ENCODE results near the gene KANSL1L.

Gene KANSL1L

DNA sequence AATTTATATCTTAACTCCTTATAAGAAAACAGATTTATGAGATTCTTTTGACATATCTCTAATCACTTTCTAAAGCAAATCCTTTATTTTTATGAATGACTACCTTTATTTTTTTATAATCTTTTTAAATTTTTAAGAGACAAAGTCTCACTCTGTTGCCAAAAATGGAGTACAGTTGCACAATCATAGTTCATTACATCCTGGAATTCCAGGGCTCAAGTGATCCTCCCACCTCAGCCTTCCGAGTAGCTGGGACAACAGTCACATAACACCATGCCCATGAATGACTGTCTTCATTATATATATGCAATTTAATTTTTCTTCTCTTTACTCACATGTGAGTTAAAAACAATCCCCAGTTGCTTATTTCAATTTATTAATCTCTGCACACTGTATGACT, 32.3 kb upstream of the KANSL1L start:
- H3K4me2 ChIP-seq: no peak overlapping the region
- H2AFZ ChIP-seq (ENCODE audit: low read depth): no peak overlapping the region
- no peaks in the 10 kb centered on the region for H3K27me3 ChIP-seq (ENCODE audit: insufficient read depth, low read depth)
- H3K9ac ChIP-seq: no peak overlapping the region
- no peaks in the 10 kb centered on the region for H3K36me3 ChIP-seq (ENCODE audit: insufficient read depth)
- H3K4me1 ChIP-seq (ENCODE audit: low read depth, poor library complexity, severe bottlenecking): no peaks in the 10 kb centered on the region
- H3K4me3 ChIP-seq (IDR thresholded peaks at IDR 0.05; ENCODE audit: insufficient read depth, low read depth, low read length): no peak overlapping the region
- no peak overlapping the region for H3K27ac ChIP-seq
- no peaks in the 10 kb centered on the region for H4K20me1 ChIP-seq (ENCODE audit: insufficient read depth)
- H3K79me2 ChIP-seq (ENCODE audit: insufficient read depth, low read depth): no peaks in the 10 kb centered on the region
- no peak for TF ChIP-seq CTCF (conservative IDR thresholded peaks at IDR 0.05; ENCODE audit: low read depth, low read length)

- Histone ChIP-seq H3K9ac (no peak overlapping the region), H3K27ac (no peak overlapping the region), H2AFZ (ENCODE audit: low read depth) (no peak overlapping the region), H3K4me1 (ENCODE audit: low read depth, poor library complexity, severe bottlenecking) (no peaks in the 10 kb centered on the region), H4K20me1 (ENCODE audit: insufficient read depth) (no peaks in the 10 kb centered on the region), H3K4me3 (IDR thresholded peaks at IDR 0.05; ENCODE audit: insufficient read depth, low read depth, low read length) (no peak overlapping the region), H3K79me2 (ENCODE audit: insufficient read depth, low read depth) (no peaks in the 10 kb centered on the region), H3K4me2 (no peak overlapping the region), H3K36me3 (ENCODE audit: insufficient read depth) (no peaks in the 10 kb centered on the region), H3K27me3 (ENCODE audit: insufficient read depth, low read depth) (no peaks in the 10 kb centered on the region)
- no peak for TF ChIP-seq CTCF (conservative IDR thresholded peaks at IDR 0.05; ENCODE audit: low read depth, low read length)
Measured at GRCh38 chr2:210203147-210203546, 31.9 kb upstream of the KANSL1L start.

DNA sequence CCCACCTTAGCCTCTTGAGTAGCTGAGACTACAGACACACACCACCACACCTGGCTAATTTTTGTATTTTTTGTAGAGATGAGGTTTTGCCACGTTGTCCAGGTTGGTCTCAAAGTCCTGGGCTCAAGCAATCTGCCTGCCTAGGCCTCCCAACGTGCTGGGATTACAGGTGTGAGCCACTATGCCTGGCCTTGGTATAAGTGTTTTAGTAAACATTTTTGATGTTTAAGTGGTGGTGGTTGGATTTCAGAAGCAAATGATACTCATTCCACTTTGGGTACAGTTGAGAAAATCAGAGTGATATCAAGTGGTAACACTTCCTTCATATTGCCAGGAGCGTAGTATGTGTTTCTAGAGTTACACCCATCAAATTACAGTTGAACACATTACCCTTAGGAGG, 28.6 kb upstream of the KANSL1L start:
- H2AFZ ChIP-seq (ENCODE audit: low read depth): no peak overlapping the region
- no peak for TF ChIP-seq CTCF (conservative IDR thresholded peaks at IDR 0.05; ENCODE audit: low read depth, low read length)

DNA sequence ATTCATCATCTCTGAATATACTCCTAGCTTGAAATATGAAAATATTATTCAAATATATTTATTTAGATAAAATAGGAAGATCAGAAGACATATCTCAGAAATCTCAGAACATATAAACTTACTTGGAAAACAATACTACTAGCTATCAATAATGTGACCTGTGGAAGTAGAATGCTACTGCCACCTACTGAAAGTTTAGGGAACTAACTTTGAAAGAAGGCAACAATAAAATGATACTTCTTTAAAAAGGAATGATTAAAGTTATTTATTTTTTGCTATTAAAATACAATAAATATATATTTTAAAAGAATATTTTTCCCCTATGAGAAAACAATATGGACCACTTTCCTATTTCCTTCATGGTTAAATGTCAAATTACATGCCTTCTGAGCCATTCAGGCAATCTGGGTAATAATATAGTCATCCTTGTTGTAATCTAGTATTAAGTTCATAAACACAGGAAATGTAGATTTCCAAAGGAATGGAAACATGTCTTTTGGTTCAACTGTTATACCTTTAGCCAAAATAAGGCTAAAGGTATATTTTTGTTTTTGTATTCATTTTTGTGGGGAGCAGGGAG, 28.1 kb upstream of the KANSL1L start:
- TF ChIP-seq CTCF (conservative IDR thresholded peaks at IDR 0.05; ENCODE audit: low read depth, low read length): no peak; the same call in 1 of the 2 replicates
- H3K4me3 ChIP-seq (IDR thresholded peaks at IDR 0.05; ENCODE audit: insufficient read depth, low read depth, low read length): no peak overlapping the region
- H3K27ac ChIP-seq: no peak overlapping the region
- no peak overlapping the region for H3K9ac ChIP-seq
- no peaks in the 10 kb centered on the region for H3K36me3 ChIP-seq (ENCODE audit: insufficient read depth)
- H3K4me2 ChIP-seq: no peak overlapping the region
- H2AFZ ChIP-seq (ENCODE audit: low read depth): no peak overlapping the region
- H3K79me2 ChIP-seq (ENCODE audit: insufficient read depth, low read depth): no peaks in the 10 kb centered on the region
- peaks cover 11% of the 10 kb centered on the region for H3K4me1 ChIP-seq (ENCODE audit: low read depth, poor library complexity, severe bottlenecking)
- H4K20me1 ChIP-seq (ENCODE audit: insufficient read depth): no peaks in the 10 kb centered on the region
- H3K27me3 ChIP-seq (ENCODE audit: insufficient read depth, low read depth): no peaks in the 10 kb centered on the region

More for the DNA sequence above, 28.6 kb upstream of the KANSL1L start:
- H3K9ac ChIP-seq: no peak overlapping the region
- no peak overlapping the region for H3K4me3 ChIP-seq (IDR thresholded peaks at IDR 0.05; ENCODE audit: insufficient read depth, low read depth, low read length)
- H3K27me3 ChIP-seq (ENCODE audit: insufficient read depth, low read depth): no peaks in the 10 kb centered on the region
- no peaks in the 10 kb centered on the region for H3K36me3 ChIP-seq (ENCODE audit: insufficient read depth)
- peaks cover 5% of the 10 kb centered on the region for H3K4me1 ChIP-seq (ENCODE audit: low read depth, poor library complexity, severe bottlenecking)
- H3K27ac ChIP-seq: no peak overlapping the region
- no peaks in the 10 kb centered on the region for H4K20me1 ChIP-seq (ENCODE audit: insufficient read depth)
- no peak overlapping the region for H3K4me2 ChIP-seq
- H3K79me2 ChIP-seq (ENCODE audit: insufficient read depth, low read depth): no peaks in the 10 kb centered on the region
